WTC11 (cell line): ENCODE measurements around the gene SNRPA1. TPM values are rescaled to one million over a fixed set of nuclear protein-coding genes. Genes with fewer than 3 reads are reported as not detected.

ENCODE experiments used
- ATAC-seq: fragments of 200-7000 bp; cut with Tn5 transposase; 2 replicates; pipeline ENCODE4 v1.10.0; 2021; ENCODE audit warnings: mild to moderate bottlenecking, moderate library complexity
- CTCF ChIA-PET: fragments of 300-600 bp; sonication (Branson Sonifier 250); formaldehyde crosslinking; loops from one replicate; lab custom pipeline; 2021; ENCODE audit warnings: antibody characterized with exemption; lab: Charles Lee
- POLR2A ChIA-PET: fragments of 350-600 bp; sonication (Branson Sonifier 250); formaldehyde crosslinking; loops from one replicate; lab custom pipeline; 2021; ENCODE audit warnings: antibody characterized with exemption; lab: Charles Lee
- DNase-seq: peaks from one replicate; pipeline ENCODE4 v3.0.0; 2021; ENCODE audit warnings: low spot score
- H3K27ac Mint-ChIP-seq: 2 replicates; pipeline ENCODE4 v1.8.0; 2021; ENCODE audit warnings: mixed read lengths
- H3K27me3 Mint-ChIP-seq: 2 replicates; pipeline ENCODE4 v1.8.0; 2021; ENCODE audit warnings: low read depth, mild to moderate bottlenecking, moderate library complexity, mixed read lengths
- H3K36me3 Mint-ChIP-seq: 2 replicates; pipeline ENCODE4 v1.8.0; 2021; ENCODE audit warnings: mixed read lengths
- H3K4me1 Mint-ChIP-seq: 2 replicates; pipeline ENCODE4 v1.8.0; 2022; ENCODE audit warnings: mixed read lengths
- H3K4me3 Mint-ChIP-seq: 2 replicates; pipeline ENCODE4 v1.8.0; 2021; ENCODE audit warnings: mild to moderate bottlenecking, moderate library complexity, mixed read lengths
- H3K9me3 Mint-ChIP-seq: 2 replicates; pipeline ENCODE4 v1.8.0; 2021; ENCODE audit warnings: mixed read lengths
- ATF2 ChIP-seq: sonication (generic); formaldehyde crosslinking; IDR thresholded peaks from 2 replicates; pipeline ENCODE4 v1.8.1; 2022; ENCODE audit warnings: low read depth, missing genetic modification reagents, borderline replicate concordance
- CREM ChIP-seq: sonication (generic); formaldehyde crosslinking; IDR thresholded peaks from 2 replicates; pipeline ENCODE4 v1.8.1; 2022; ENCODE audit warnings: mild to moderate bottlenecking, missing genetic modification reagents, moderate library complexity
- CTCF ChIP-seq: fragments of 200-600 bp; IDR thresholded peaks from 2 replicates; pipeline ENCODE4 v1.8.0; 2022; ENCODE audit warnings: antibody characterized with exemption
- E2F5 ChIP-seq: sonication (generic); formaldehyde crosslinking; IDR thresholded peaks from 2 replicates; pipeline ENCODE4 v1.8.1; 2022; ENCODE audit warnings: mild to moderate bottlenecking, moderate library complexity, missing genetic modification reagents
- ERG ChIP-seq: fragments of 250-450 bp; sonication (Bioruptor Pico); IDR thresholded peaks from 2 replicates; pipeline ENCODE4 v1.8.0; 2021; ENCODE audit warnings: mild to moderate bottlenecking
- GRHL2 ChIP-seq: fragments of 250-450 bp; sonication (Bioruptor Pico); IDR thresholded peaks from 2 replicates; pipeline ENCODE4 v1.8.0; 2022; ENCODE audit warnings: mild to moderate bottlenecking, moderate library complexity; ENCODE audit not compliant: insufficient replicate concordance, severe bottlenecking
- IRF1 ChIP-seq: sonication (generic); formaldehyde crosslinking; IDR thresholded peaks from 2 replicates; pipeline ENCODE4 v1.8.0; 2023; ENCODE audit warnings: missing genetic modification reagents
- JAZF1 ChIP-seq: fragments of 250-450 bp; sonication (Bioruptor Pico); IDR thresholded peaks from 2 replicates; pipeline ENCODE4 v1.9.0; 2021; ENCODE audit warnings: moderate library complexity, mild to moderate bottlenecking, inconsistent platforms
- MLX ChIP-seq: sonication (generic); formaldehyde crosslinking; IDR thresholded peaks from 2 replicates; pipeline ENCODE4 v1.8.1; 2023; ENCODE audit warnings: mild to moderate bottlenecking, missing genetic modification reagents, moderate library complexity
- MYBL2 ChIP-seq: sonication (generic); formaldehyde crosslinking; IDR thresholded peaks from 2 replicates; pipeline ENCODE4 v1.8.1; 2023; ENCODE audit warnings: mild to moderate bottlenecking, moderate library complexity, missing genetic modification reagents
- NR2C2 ChIP-seq: sonication (generic); formaldehyde crosslinking; IDR thresholded peaks from 2 replicates; pipeline ENCODE4 v1.8.0; 2022; ENCODE audit warnings: mild to moderate bottlenecking, missing genetic modification reagents
- PREB ChIP-seq: sonication (generic); formaldehyde crosslinking; IDR thresholded peaks from 2 replicates; pipeline ENCODE4 v1.8.1; 2022; ENCODE audit warnings: mild to moderate bottlenecking, missing genetic modification reagents, moderate library complexity, borderline replicate concordance
- STAT6 ChIP-seq: sonication (generic); formaldehyde crosslinking; conservative IDR thresholded peaks from 2 replicates; pipeline ENCODE4 v1.8.1; 2023; ENCODE audit warnings: mild to moderate bottlenecking, low read depth, missing genetic modification reagents, moderate library complexity
- TP53 ChIP-seq: sonication (generic); formaldehyde crosslinking; IDR thresholded peaks from 2 replicates; pipeline ENCODE4 v1.8.1; 2023; ENCODE audit warnings: mild to moderate bottlenecking, missing genetic modification reagents
- ZBTB21 ChIP-seq: sonication (generic); formaldehyde crosslinking; IDR thresholded peaks from 2 replicates; pipeline ENCODE4 v1.8.1; 2023; ENCODE audit warnings: mild to moderate bottlenecking, missing genetic modification reagents, borderline replicate concordance
- ZMAT4 ChIP-seq: fragments of 250-450 bp; sonication (Bioruptor Pico); IDR thresholded peaks from 2 replicates; pipeline ENCODE4 v1.9.0; 2021; ENCODE audit warnings: mild to moderate bottlenecking
- ZNF121 ChIP-seq: sonication (generic); formaldehyde crosslinking; IDR thresholded peaks from 2 replicates; pipeline ENCODE4 v1.8.0; 2023; ENCODE audit warnings: missing genetic modification reagents
- ZNF317 ChIP-seq: sonication (generic); formaldehyde crosslinking; IDR thresholded peaks from 2 replicates; pipeline ENCODE4 v1.8.1; 2023; ENCODE audit warnings: low read depth, mild to moderate bottlenecking, moderate library complexity, missing genetic modification reagents, borderline replicate concordance
- ZNF532 ChIP-seq: fragments of 250-450 bp; sonication (Bioruptor Pico); IDR thresholded peaks from 2 replicates; pipeline ENCODE4 v1.9.0; 2021; ENCODE audit warnings: mild to moderate bottlenecking, borderline replicate concordance
- total RNA-seq: library from RNA; stranded (reverse); gene quantifications from 3 replicates; pipeline ENCODE4 v1.2.3, GENCODE V29; 2021

SNRPA1 gene
- total RNA-seq, 1 experiment from 2014 or later, result 170 TPM

GRCh38 chr15:101310508-101310907, 15.5 kb upstream of the SNRPA1 start (continued):
- no peak for TF ChIP-seq ZNF532 (CRISPR knock-in tag)

GRCh38 chr15:101310161-101310480, 15.1 kb upstream of the SNRPA1 start:
- CTCF ChIA-PET, result interaction anchor here (1.7 kb wide), 1 partner anchor 10 kb away, joined by 7 read pairs; no protein-coding TSS in a partner anchor
- Mint-ChIP-seq H3K4me1 (no peaks in the 10 kb centered on the region), H3K4me3 (no peak overlapping the region), H3K27ac (no peak overlapping the region), H3K36me3 (no peaks in the 10 kb centered on the region), H3K27me3 (no peaks in the 10 kb centered on the region), H3K9me3 (peaks cover 3% of the 10 kb centered on the region; the same call in 1 of the 2 replicates)
- POLR2A ChIA-PET, result no interaction called here
- ATAC-seq (no peak), DNase-seq (no peak)
- TF ChIP-seq CTCF (no peak), JAZF1 (no peak), TP53 (no peak), GRHL2 (no peak), E2F5 (CRISPR knock-in tag) (no peak), ERG (no peak), MYBL2 (CRISPR knock-in tag) (no peak), ZMAT4 (CRISPR knock-in tag) (no peak), ZBTB21 (CRISPR knock-in tag) (no peak), IRF1 (no peak), NR2C2 (CRISPR knock-in tag) (no peak), CREM (CRISPR knock-in tag) (no peak), PREB (CRISPR knock-in tag) (no peak), ZNF317 (CRISPR knock-in tag) (no peak), MLX (CRISPR knock-in tag) (no peak), STAT6 (CRISPR knock-in tag) (no peak), ZNF121 (CRISPR knock-in tag) (no peak), ATF2 (CRISPR knock-in tag) (no peak)
